Panc1 (cell line): Measurements from ENCODE around the gene MRPL55.

Source experiments
- CTCF ChIP-seq: fragments of 450-650 bp; IDR thresholded peaks from 2 replicates; pipeline ENCODE4 v1.5.1; 2017; ENCODE audit warnings: mild to moderate bottlenecking
- POLR2AphosphoS5 ChIP-seq: IDR thresholded peaks from 2 replicates; pipeline ENCODE4 v1.6.1; 2012; ENCODE audit warnings: mild to moderate bottlenecking, low read depth, low read length, moderate library complexity
- REST ChIP-seq, 2 experiments: IDR thresholded peaks; 2 replicates each; pipeline ENCODE4 v1.6.1; 2011 to 2012; ENCODE audit warnings: low read depth in 2 of 2, control low read depth in 1 of 2, low read length in 1 of 2, mild to moderate bottlenecking in 1 of 2, moderate library complexity in 1 of 2; ENCODE audit not compliant: insufficient read depth in 1 of 2
- SIN3A ChIP-seq: IDR thresholded peaks from 2 replicates; pipeline ENCODE4 v1.6.1; 2012; ENCODE audit warnings: low read depth, mild to moderate bottlenecking, low read length, moderate library complexity, borderline replicate concordance; ENCODE audit not compliant: insufficient read depth
- TCF7L2 ChIP-seq: IDR thresholded peaks from 2 replicates; pipeline ENCODE4 v1.6.1; 2011; ENCODE audit warnings: mild to moderate bottlenecking, low read depth, low read length, inconsistent platforms

GRCh38 chr1:228092342-228093049, 16.6 kb downstream of the MRPL55 start:
- TF ChIP-seq TCF7L2 (no peak), CTCF (no peak), POLR2AphosphoS5 (no peak), SIN3A (no peak), REST (IDR thresholded peaks at IDR 0.05; ENCODE audit: insufficient read depth in 1 of 2, low read depth in 2 of 2, low read length in 1 of 2) (no peak)
